Activated CD4-positive, CD25-positive, alpha-beta regulatory T cell treated with anti-CD3 and anti-CD28 coated beads, Interleukin-2, amount 50 U/mL, for 24 hours (primary cell): Measurements from ENCODE around the gene ACO2.
"Not testable (repeated sequence)": the region's sequence is repeated elsewhere in the genome, so short reads cannot be mapped to it uniquely, and the experiment has no call there.

Source experiments
- ATAC-seq, 2 donors: fragments of 150-1000 bp; cut with Tn5 transposase; one replicate each; pipeline ENCODE4 v1.10.0; 2021; ENCODE audit warnings: mild to moderate bottlenecking in 1 of 2, moderate library complexity in 1 of 2

Gene ACO2

DNA sequence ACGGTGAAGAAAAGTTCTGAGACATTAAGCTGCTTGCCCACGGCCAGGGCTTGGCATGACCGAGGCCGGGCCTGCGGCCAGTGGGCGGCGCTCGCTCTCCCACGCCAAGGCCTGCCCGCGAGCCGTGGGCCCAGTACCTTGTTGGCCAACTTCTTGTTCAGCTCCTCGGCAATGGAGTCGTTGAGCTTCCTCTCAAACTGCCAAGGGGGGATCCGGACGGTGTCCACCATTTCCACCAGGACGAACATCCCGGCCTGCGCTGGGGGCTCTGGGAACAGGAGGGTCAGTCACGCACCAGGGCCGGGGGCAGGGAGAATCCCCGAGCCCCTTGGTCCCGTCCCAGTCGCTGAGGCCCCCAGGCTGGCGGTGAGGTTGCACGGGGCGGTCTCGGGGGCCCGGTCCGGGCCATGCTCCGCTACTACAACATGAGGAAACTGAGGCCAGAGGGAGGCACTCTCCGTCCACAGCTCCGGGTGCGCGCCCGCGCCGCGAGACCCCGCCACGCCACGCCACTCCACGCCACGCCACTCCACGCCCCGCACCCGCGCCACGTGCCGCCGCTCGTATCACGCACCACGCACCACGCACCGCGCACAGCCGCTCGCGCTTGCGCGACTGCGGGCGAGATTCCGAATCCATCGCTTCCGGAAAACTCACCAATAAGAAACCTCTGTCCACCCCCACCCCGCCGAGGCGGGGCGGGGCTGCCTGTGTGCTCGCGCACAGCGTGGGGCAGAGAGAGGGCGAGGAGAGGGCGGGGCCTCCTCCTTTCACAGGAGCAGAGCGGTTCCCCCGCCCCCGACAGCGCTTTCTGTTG lies 75.1 kb downstream of the ACO2 start, which contains the start of gene POLR3H:
Gene POLR3H, minus strand, starts transcription at position 617 of the 817 bp plus-strand sequence. Its CDS starts 369 bp downstream, at position 248.
- ATAC-seq: peak; percentile 97 to 98

DNA sequence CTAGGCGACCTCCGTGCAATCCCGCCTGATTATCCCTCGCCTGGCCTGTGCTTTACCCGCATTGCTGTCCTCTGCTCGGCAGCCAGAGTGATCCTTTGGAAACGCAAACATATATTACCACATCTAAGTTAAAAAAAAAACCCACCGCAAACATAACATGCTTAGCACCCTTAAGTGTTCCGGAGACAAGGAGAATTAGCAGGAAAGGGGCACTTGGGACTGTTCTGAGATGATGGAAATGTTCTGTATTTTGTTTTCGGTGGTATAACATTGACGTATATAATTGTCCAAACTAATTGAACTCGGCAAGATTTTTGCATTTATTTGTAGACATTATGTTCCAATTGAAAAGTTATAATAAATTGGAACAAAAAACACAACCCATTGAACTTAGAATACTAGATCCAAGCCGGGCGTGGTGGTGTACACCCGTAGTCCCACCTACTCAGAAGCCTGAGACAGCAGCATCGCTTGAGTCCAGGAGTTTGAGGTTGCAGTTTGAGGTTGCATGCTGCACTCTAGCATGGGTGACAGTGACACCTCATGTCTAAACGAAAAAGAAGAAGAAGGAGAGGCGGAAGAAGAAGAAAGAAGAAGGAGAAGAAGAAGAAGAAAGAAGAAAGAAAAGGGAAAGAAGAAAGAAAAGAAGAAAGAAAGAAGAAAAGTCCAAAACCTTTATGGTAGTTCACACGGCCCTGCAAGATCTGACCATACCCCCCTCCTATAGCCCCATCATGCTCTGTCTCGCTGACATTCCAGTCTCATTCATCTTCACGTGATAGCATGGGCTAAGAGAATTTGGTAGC lies 76.0 kb downstream of the ACO2 start:
- ATAC-seq: no peak

DNA sequence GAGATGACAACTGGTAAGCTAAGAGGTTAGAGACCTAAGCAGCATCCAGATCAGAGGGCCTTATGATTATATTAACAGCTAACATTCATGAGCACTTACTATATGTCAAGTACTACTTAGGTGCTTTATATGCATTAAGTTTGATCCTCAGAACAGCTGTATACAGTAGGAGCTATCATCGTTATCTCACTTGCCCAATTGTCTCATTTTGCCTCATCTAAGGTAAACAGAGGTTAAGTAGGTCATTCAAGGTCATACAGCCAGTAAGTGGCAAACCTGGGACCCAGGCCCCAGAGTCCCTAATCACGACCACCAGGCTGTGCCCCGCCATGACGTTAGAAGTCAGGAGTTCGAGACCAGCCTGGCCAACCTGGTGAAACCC lies 79.9 kb downstream of the ACO2 start:
- no peak for ATAC-seq

- ATAC-seq: no peak
These were observed 82.1 kb downstream of the ACO2 start for GRCh38 chr22:41550952-41551491.

- ATAC-seq: no peak
These were observed 83.1 kb downstream of the ACO2 start for GRCh38 chr22:41551877-41552582.

DNA sequence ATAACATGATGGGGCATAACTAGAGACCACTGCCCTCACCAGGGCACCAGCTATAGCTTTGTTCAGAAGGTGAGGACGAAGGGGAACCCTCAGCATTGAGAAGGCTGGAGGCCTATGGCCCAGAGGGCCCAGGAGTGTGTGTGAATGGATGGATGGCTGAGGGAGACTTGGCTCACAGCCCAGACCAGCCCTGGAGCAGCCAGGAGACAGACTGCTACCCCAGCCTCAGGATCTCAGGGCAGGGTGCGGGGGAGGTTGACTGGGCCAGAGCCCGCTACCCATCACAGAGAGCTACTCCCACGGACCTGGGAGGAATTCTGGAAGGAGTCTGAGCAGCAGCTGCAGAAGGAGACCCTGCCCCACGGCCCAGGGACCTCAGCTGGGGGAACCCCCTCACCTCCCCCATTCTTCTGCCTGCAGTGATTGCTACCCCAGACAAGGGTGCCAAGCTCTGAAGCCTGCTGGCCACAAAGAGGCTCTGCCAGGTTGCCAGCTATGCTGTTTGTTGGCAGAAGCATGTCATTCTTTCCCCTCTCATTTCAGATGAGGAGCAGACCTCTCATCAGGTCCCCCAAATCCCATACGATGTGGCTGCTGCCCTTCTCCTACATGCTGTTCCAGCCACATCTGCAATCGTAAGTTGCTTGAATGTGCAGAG lies 86.5 kb downstream of the ACO2 start:
- ATAC-seq: no peak

GRCh38 chr22:41556561-41556960 lies 87.6 kb downstream of the ACO2 start:
- no peak for ATAC-seq

GRCh38 chr22:41557401-41558240 lies 88.7 kb downstream of the ACO2 start:
- peak; percentile 32 to 48 for ATAC-seq

- ATAC-seq: not testable (repeated sequence)
These were observed 89.3 kb downstream of the ACO2 start for GRCh38 chr22:41558241-41558630.

GRCh38 chr22:41560095-41560471 lies 91.2 kb downstream of the ACO2 start:
- ATAC-seq: no peak

DNA sequence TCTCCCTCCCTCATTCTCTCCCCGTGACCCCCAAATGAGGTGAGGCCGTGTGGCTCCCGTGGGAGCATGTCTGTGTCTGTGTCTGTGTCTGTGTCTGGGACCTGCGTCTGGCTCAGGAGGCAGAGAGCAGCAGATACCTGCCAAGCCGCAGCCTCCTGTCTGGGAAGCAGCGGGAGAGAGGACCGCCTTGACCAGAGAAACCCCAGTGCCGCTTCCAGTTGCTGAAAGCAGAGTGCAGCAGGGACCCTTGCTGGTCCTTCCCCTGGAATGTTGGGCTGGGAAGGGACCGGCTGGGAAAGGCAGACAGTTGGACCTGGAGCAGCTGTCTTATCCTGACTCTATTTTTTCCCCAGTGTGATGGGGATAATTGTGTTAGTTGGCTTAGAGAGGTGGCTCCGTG lies 92.4 kb downstream of the ACO2 start:
- ATAC-seq: no peak

DNA sequence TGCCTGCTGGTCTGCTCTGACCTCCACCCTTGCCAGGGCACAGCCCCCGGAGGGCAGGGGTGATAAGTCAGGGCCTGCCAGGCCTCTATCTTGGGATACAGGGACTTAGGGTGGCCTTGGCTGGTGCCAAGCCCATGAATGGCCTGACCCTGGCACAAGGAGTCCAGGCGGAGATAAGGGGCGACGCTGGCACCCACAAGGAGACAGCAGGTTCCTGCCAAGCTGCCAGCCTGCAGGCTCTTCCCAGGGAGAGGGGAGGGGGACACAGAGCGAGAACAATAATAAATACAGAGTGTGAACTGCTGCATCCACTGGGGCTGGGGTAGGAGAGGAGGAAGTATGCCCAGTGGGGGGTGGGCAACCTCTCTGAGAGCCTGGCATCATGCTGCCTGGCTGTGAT lies 92.9 kb downstream of the ACO2 start:
- no peak for ATAC-seq

DNA sequence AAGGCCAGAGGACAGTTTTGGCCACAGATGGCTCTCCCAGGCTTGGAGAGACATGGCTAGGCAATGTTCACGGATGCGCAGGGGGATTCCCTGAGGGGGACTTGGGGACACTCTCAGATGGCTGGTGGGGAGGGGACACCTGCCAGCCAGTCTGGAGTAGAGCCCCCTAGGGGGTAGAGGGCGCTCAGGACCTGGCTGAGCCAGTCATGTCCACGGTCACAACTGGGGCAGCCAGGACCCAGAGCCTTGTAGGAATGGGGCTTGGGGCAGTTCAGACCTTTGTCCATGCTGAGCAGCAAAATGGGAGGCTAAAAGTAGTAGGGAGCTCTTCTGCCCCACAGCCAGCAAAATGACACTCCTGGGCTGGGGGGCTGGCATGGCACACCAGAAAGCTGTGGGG lies 93.5 kb downstream of the ACO2 start:
- ATAC-seq: no peak

- no peak for ATAC-seq
These were observed 94.3 kb downstream of the ACO2 start for GRCh38 chr22:41563051-41563711.

- no peak for ATAC-seq
These were observed 95.6 kb downstream of the ACO2 start for GRCh38 chr22:41564563-41564962.

DNA sequence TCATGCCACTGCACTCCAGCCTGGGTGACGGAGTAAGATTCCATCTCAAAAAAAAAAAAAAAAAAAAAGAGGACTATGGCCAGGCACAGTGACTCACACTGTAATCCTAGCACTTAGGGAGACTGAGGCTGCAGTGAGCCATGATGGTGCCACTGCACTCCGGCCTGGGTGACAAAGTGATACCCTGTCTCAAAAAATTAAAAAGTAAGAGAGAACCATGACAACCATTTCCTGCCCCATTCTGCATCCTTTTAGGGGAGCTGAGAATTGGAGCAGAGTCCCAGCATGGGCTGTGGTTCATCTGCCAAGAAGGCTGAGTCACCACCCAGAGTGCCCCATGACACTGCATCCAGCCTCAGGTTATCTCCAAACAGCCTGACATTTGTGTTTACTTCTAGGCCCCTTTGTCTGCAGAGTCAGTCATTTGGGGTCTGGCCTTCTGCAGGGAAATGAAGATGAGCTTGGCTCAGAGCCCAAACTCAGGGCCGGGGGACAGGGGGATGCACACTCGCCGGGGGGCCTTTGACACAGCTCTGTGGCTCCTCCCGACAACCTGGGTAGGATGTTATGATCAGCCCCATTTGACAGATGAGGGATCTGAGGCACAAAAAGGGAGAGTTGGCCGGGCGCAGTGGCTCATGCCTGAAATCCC lies 96.6 kb downstream of the ACO2 start:
- ATAC-seq: peak; percentile 84 to 85

GRCh38 chr22:41567512-41567768 lies 98.5 kb downstream of the ACO2 start:
- no peak for ATAC-seq

GRCh38 chr22:41568811-41569210 lies 99.9 kb downstream of the ACO2 start:
- ATAC-seq: no peak

DNA sequence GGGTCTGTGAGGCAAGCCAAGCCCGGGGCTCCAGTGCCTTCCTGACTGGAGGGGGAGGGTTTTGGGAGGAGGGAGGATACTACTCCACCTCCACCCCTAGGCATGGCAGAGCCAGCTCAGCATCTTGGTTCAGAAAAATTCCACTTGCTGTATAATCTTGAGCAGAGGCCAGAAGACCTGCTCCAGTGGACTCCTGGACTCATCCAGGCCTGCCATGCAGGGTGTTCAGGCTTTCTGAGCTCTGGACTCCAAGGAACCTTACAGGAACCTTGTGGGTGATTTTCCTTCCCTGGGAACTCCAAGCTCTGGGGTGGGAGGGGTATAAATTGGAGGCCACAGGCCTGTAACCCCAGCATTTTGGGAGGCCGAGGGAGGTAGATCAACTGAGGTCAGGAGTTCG lies 101.3 kb downstream of the ACO2 start:
- ATAC-seq: no peak

GRCh38 chr22:41571786-41572185 lies 102.9 kb downstream of the ACO2 start:
- no peak for ATAC-seq

DNA sequence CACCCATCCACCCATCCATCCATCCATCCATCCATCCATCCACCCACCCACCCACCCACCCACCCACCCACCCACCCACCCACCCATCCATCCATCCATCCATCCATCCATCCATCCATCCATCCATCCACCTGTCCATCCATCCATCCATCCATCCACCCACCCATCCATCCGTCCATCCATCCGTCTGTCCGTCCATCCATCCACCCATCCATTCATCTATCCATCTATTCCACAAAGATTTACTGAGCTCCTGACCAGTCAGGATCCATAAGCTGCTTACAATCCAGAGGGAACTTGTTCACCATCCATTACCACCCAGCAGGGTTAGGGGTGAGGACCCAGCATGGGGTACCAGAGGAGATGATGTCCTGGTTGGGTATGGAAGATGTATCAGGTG lies 103.4 kb downstream of the ACO2 start:
- not testable (repeated sequence) for ATAC-seq
